K562 (cell line): ENCODE measurements around the gene NEMP1. TPM values are rescaled to one million over a fixed set of nuclear protein-coding genes. Genes with fewer than 3 reads are reported as not detected.
A peak's percentile ranks its signal among the peaks of the same experiment; 100 is the strongest.

ENCODE experiments used
- ATF3 ChIP-seq, 2 experiments: fragments of 450-650 bp in 1 of 2; sonication (generic) in 1 of 2; formaldehyde crosslinking in 1 of 2; IDR thresholded peaks in 1 of 2; conservative IDR thresholded peaks in 1 of 2; 2 replicates each; pipeline versions ENCODE4 v1.6.1 to v1.8.1; 2016 to 2023; ENCODE audit warnings: mild to moderate bottlenecking in 2 of 2, moderate library complexity in 2 of 2, inconsistent platforms in 1 of 2, missing genetic modification reagents in 1 of 2
- C11orf30 ChIP-seq: fragments of 450-650 bp; IDR thresholded peaks from 2 replicates; pipeline ENCODE4 v1.6.1; 2016; ENCODE audit warnings: low read depth, mild to moderate bottlenecking
- EP300 ChIP-seq: IDR thresholded peaks from 2 replicates; pipeline ENCODE4 v1.6.1; 2012; ENCODE audit warnings: low read length, improper control_type of control experiment
- ETV1 ChIP-seq: fragments of 450-650 bp; conservative IDR thresholded peaks from 2 replicates; pipeline ENCODE4 v1.6.1; 2016; ENCODE audit warnings: missing genetic modification characterization, control low read depth, low read depth, missing compliant biosample characterization
- HDAC2 ChIP-seq: fragments of 450-650 bp; IDR thresholded peaks from 2 replicates; pipeline ENCODE4 v1.6.1; 2016; ENCODE audit warnings: mild to moderate bottlenecking
- polyA plus RNA-seq, 8 experiments: library from polyadenylated mRNA; depleted of rRNA in 4 of 8; stranded (reverse) in 5 of 8; unstranded in 3 of 8; fragments of >200 nt; fragmentation: Nextera tagmentation in 2 of 8; fragmentation: Illumina TruSeq in 1 of 8; extraction: Ambion mirVana in 2 of 8; extraction: Trizol in 1 of 8; gene quantifications; 2 replicates each; pipeline versions ENCODE4 v1.2.1 to v1.2.3, GENCODE V29; 2011 to 2014; ENCODE audit warnings: inconsistent platforms in 1 of 8, missing spikeins in 1 of 8
- total RNA-seq, 7 experiments: library from RNA; depleted of rRNA in 6 of 7; stranded (reverse); fragments of >200 nt in 6 of 7; fragmentation: Illumina TruSeq in 2 of 7; extraction: Trizol in 2 of 7; gene quantifications; 2 replicates each; pipeline versions ENCODE4 v1.2.1 to v1.2.3, GENCODE V29; 2011 to 2021; ENCODE audit warnings: low replicate concordance in 1 of 7
- TF ChIP-seq, protein P1 (sequence below): fragments of 200-400 bp; formaldehyde crosslinking; IDR thresholded peaks from 2 replicates; pipeline ENCODE4 v1.6.1; 2017; ENCODE audit warnings: mild to moderate bottlenecking, low read depth, low read length, moderate library complexity

NEMP1 gene
- total and polyA plus RNA-seq, 9 of the 15 experiments (the other 6 are each of a cell fraction or from before 2014, with no cell fraction given) = 9.5 to 82.2 (median 41.2) TPM

GRCh38 chr12:57096748-57097553 lies 18.4 kb upstream of the NEMP1 start (continued):
- TF ChIP-seq, protein P1, sequence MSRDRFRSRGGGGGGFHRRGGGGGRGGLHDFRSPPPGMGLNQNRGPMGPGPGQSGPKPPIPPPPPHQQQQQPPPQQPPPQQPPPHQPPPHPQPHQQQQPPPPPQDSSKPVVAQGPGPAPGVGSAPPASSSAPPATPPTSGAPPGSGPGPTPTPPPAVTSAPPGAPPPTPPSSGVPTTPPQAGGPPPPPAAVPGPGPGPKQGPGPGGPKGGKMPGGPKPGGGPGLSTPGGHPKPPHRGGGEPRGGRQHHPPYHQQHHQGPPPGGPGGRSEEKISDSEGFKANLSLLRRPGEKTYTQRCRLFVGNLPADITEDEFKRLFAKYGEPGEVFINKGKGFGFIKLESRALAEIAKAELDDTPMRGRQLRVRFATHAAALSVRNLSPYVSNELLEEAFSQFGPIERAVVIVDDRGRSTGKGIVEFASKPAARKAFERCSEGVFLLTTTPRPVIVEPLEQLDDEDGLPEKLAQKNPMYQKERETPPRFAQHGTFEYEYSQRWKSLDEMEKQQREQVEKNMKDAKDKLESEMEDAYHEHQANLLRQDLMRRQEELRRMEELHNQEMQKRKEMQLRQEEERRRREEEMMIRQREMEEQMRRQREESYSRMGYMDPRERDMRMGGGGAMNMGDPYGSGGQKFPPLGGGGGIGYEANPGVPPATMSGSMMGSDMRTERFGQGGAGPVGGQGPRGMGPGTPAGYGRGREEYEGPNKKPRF = no peak
- TF ChIP-seq ATF3 (IDR thresholded peaks at IDR 0.05) (no peak), ATF3 (CRISPR knock-in tag; conservative IDR thresholded peaks at IDR 0.05) (0 out of 2 replicates have a peak, but pooled peaks have one; percentile 22), HDAC2 (peak; percentile 64; the same call in 1 of the 2 replicates), C11orf30 (peak; percentile 79), EP300 (no peak), ETV1 (tag) (no peak)
